GM23248 (cell line): ENCODE measurements around the gene SEC16A. TPM values are rescaled to one million over a fixed set of nuclear protein-coding genes. Genes with fewer than 3 reads are reported as not detected.

ENCODE experiments used
- DNase-seq: peaks from one replicate; pipeline ENCODE4 v3.0.0-alpha.2; 2015
- H2AFZ ChIP-seq: fragments of 200-600 bp; sonication (generic); 2 replicates; pipeline ENCODE4 v1.6.1; 2016; ENCODE audit warnings: antibody characterized with exemption
- H3F3A ChIP-seq: fragments of 200-600 bp; sonication (generic); 2 replicates; pipeline ENCODE4 v1.6.1; 2016; ENCODE audit warnings: mild to moderate bottlenecking, antibody characterized with exemption, mixed run types; ENCODE audit not compliant: insufficient read depth
- H3K27ac ChIP-seq: fragments of 200-600 bp; sonication (generic); 2 replicates; pipeline ENCODE4 v1.5.1; 2016; ENCODE audit warnings: mild to moderate bottlenecking
- H3K27me3 ChIP-seq: fragments of 200-600 bp; sonication (generic); replicated peaks from 2 replicates; pipeline ENCODE4 v1.6.1; 2016; ENCODE audit warnings: mild to moderate bottlenecking; ENCODE audit not compliant: insufficient read depth
- H3K36me3 ChIP-seq: fragments of 200-600 bp; sonication (generic); 2 replicates; pipeline ENCODE4 v1.6.1; 2016; ENCODE audit warnings: low read depth, mild to moderate bottlenecking
- H3K4me1 ChIP-seq: fragments of 200-600 bp; sonication (generic); 2 replicates; pipeline ENCODE4 v1.6.1; 2016; ENCODE audit warnings: mild to moderate bottlenecking; ENCODE audit not compliant: insufficient read depth
- H3K4me2 ChIP-seq: fragments of 200-600 bp; sonication (generic); one replicate; pipeline ENCODE4 v1.6.1; 2016; ENCODE audit warnings: mild to moderate bottlenecking; ENCODE audit not compliant: unreplicated experiment
- H3K4me3 ChIP-seq: fragments of 200-600 bp; sonication (generic); 2 replicates; pipeline ENCODE4 v1.5.1; 2016; ENCODE audit warnings: mild to moderate bottlenecking
- H3K79me2 ChIP-seq: fragments of 200-600 bp; sonication (generic); 2 replicates; pipeline ENCODE4 v1.6.1; 2016; ENCODE audit warnings: mild to moderate bottlenecking; ENCODE audit not compliant: insufficient read depth
- H3K9ac ChIP-seq: fragments of 200-600 bp; sonication (generic); 2 replicates; pipeline ENCODE4 v1.6.1; 2016; ENCODE audit warnings: mild to moderate bottlenecking
- H3K9me2 ChIP-seq: fragments of 200-600 bp; sonication (generic); 2 replicates; pipeline ENCODE4 v1.6.1; 2016; ENCODE audit warnings: mixed run types, mild to moderate bottlenecking, moderate library complexity; ENCODE audit not compliant: insufficient read depth
- H3K9me3 ChIP-seq: fragments of 200-600 bp; sonication (generic); one replicate; pipeline ENCODE4 v1.6.1; 2017; ENCODE audit warnings: low read depth
- H4K20me1 ChIP-seq: fragments of 200-600 bp; sonication (generic); 2 replicates; pipeline ENCODE4 v1.6.0; 2016; ENCODE audit not compliant: insufficient read depth
- EZH2 ChIP-seq: fragments of 200-600 bp; sonication (generic); IDR thresholded peaks from 2 replicates; pipeline ENCODE4 v1.6.1; 2018; ENCODE audit warnings: antibody characterized with exemption, mild to moderate bottlenecking; ENCODE audit not compliant: insufficient read depth, poor library complexity, severe bottlenecking
- EZH2phosphoT487 ChIP-seq: fragments of 200-600 bp; sonication (generic); IDR thresholded peaks from 2 replicates; pipeline ENCODE4 v1.6.1; 2018; ENCODE audit warnings: antibody characterized with exemption, moderate library complexity, mild to moderate bottlenecking, low read depth; ENCODE audit not compliant: insufficient read depth
- WGBS, 2 experiments: methylation state at CpG; one replicate each; pipeline ENCODE4 v1.1.6; 2015 to 2017; ENCODE audit warnings: low lambda C conversion rate in 2 of 2, low coverage in 1 of 2; ENCODE audit errors: missing lambda C conversion rate in 2 of 2; 5-methylcytosine and 5-hydroxymethylcytosine counted together
- in situ Hi-C: fragments of 300-500 bp; cut with MboI; formaldehyde crosslinking; loops from 2 replicates; pipeline ENCODE4 v1.15.0; 2020
- polyA plus RNA-seq: library from polyadenylated mRNA; unstranded; fragments of >200 nt; fragmentation: Nextera tagmentation; extraction: Ambion mirVana; gene quantifications from 2 replicates; pipeline ENCODE4 v1.2.1, GENCODE V29; 2016
- total RNA-seq: library from RNA; depleted of rRNA; stranded (reverse); fragments of >200 nt; shearing (Covaris generic); gene quantifications from 2 replicates; pipeline ENCODE4 v1.2.3, GENCODE V29; 2014

SEC16A gene
- total and polyA plus RNA-seq, 2 experiments from 2014 or later: 34.5 to 43.4 TPM

GRCh38 chr9:136499071-136499934 is 16.5 kb upstream of the SEC16A start:
- Histone ChIP-seq H3K79me2 (no peaks in the 10 kb centered on the region), H3K36me3 (no peaks in the 10 kb centered on the region)
- DNase-seq: no peak

GRCh38 chr9:136497916-136498695 is 15.3 kb upstream of the SEC16A start:
- Histone ChIP-seq H3K79me2 (no peaks in the 10 kb centered on the region), H4K20me1 (no peaks in the 10 kb centered on the region)
- 94 to 95% methylated on average over 26 to 27 of the region's 28 CpGs for WGBS, 2 experiments

More at GRCh38 chr9:136499071-136499934, 16.5 kb upstream of the SEC16A start:
- H3K4me3 ChIP-seq: no peak overlapping the region
- no peaks in the 10 kb centered on the region for H3F3A ChIP-seq
- no peaks in the 10 kb centered on the region for H3K27me3 ChIP-seq
- in situ Hi-C loops: no loop called here
- H4K20me1 ChIP-seq: no peaks in the 10 kb centered on the region
- no peak overlapping the region for H3K4me2 ChIP-seq
- no peaks in the 10 kb centered on the region for H3K9me3 ChIP-seq
- no peak for TF ChIP-seq EZH2phosphoT487
- TF ChIP-seq EZH2: no peak
- H3K9ac ChIP-seq: no peak overlapping the region
- no peak overlapping the region for H2AFZ ChIP-seq
- no peak overlapping the region for H3K27ac ChIP-seq
- WGBS, 2 experiments: 91 to 94% methylated on average over 36 to 46 of the region's 46 CpGs
- no peaks in the 10 kb centered on the region for H3K9me2 ChIP-seq
- H3K4me1 ChIP-seq: peaks cover 4% of the 10 kb centered on the region; the same call in 1 of the 2 replicates

GRCh38 chr9:136496801-136497620 is 14.2 kb upstream of the SEC16A start:
- Histone ChIP-seq H3K9ac (no peak overlapping the region), H3K27me3 (no peaks in the 10 kb centered on the region), H3K9me2 (no peaks in the 10 kb centered on the region), H3K27ac (no peak overlapping the region), H3F3A (no peaks in the 10 kb centered on the region), H2AFZ (no peak overlapping the region), H4K20me1 (no peaks in the 10 kb centered on the region), H3K36me3 (no peaks in the 10 kb centered on the region), H3K4me2 (no peak overlapping the region), H3K4me1 (peaks cover 4% of the 10 kb centered on the region; the same call in 1 of the 2 replicates), H3K9me3 (no peaks in the 10 kb centered on the region), H3K79me2 (no peaks in the 10 kb centered on the region), H3K4me3 (no peak overlapping the region)
- DNase-seq: no peak
- TF ChIP-seq EZH2phosphoT487: no peak
- TF ChIP-seq EZH2: no peak
- WGBS, 2 experiments: 93 to 95% methylated on average over 51 to 56 of the region's 56 CpGs
- in situ Hi-C loops: no loop called here

More at GRCh38 chr9:136497916-136498695, 15.3 kb upstream of the SEC16A start:
- Histone ChIP-seq H3K27ac (no peak overlapping the region), H3K9me2 (no peaks in the 10 kb centered on the region), H3K4me3 (no peak overlapping the region), H3K9me3 (no peaks in the 10 kb centered on the region), H3K4me1 (peaks cover 4% of the 10 kb centered on the region; the same call in 1 of the 2 replicates), H3F3A (no peaks in the 10 kb centered on the region), H2AFZ (no peak overlapping the region), H3K27me3 (no peaks in the 10 kb centered on the region), H3K36me3 (no peaks in the 10 kb centered on the region), H3K9ac (no peak overlapping the region), H3K4me2 (no peak overlapping the region)
- no peak for TF ChIP-seq EZH2phosphoT487
- in situ Hi-C loops: no loop called here
- no peak for DNase-seq

- TF ChIP-seq EZH2: no peak
- no peak for TF ChIP-seq EZH2phosphoT487
- no peaks in the 10 kb centered on the region for H3K36me3 ChIP-seq
Measured at GRCh38 chr9:136496181-136496580, 13.3 kb upstream of the SEC16A start.

More at GRCh38 chr9:136496181-136496580, 13.3 kb upstream of the SEC16A start:
- no peak overlapping the region for H3K4me3 ChIP-seq
- H3K27ac ChIP-seq: no peak overlapping the region
- no peaks in the 10 kb centered on the region for H4K20me1 ChIP-seq
- H3K9ac ChIP-seq: no peak overlapping the region
- no peak overlapping the region for H2AFZ ChIP-seq
- H3K79me2 ChIP-seq: no peaks in the 10 kb centered on the region
- no peaks in the 10 kb centered on the region for H3K27me3 ChIP-seq
- H3K4me2 ChIP-seq: no peak overlapping the region
- H3K9me2 ChIP-seq: no peaks in the 10 kb centered on the region
- H3F3A ChIP-seq: no peaks in the 10 kb centered on the region
- DNase-seq: no peak
- 96 to 97% methylated on average over 12 to 17 of the region's 18 CpGs for WGBS, 2 experiments
- in situ Hi-C loops: no loop called here
- no peaks in the 10 kb centered on the region for H3K9me3 ChIP-seq
- H3K4me1 ChIP-seq: peaks cover 4% of the 10 kb centered on the region; the same call in 1 of the 2 replicates
